Endothelial cell of umbilical vein (primary cell): Measurements from ENCODE around the gene CHRFAM7A. TPM values are rescaled to one million over a fixed set of nuclear protein-coding genes. Genes with fewer than 3 reads are reported as not detected.
"Not testable (repeated sequence)": the region's sequence is repeated elsewhere in the genome, so short reads cannot be mapped to it uniquely, and the experiment has no call there.

Experiments used
- BruUV-seq: library from RNA; stranded (reverse); fragments of 400-500 nt; replicated peaks from 2 replicates; lab custom pipeline; 2021; lab: Mats Ljungman, UMichigan
- CTCF ChIA-PET: fragments of 300-600, 350-600 bp; sonication (Branson Sonifier 250); formaldehyde crosslinking; loops from one replicate; lab custom pipeline; 2021; ENCODE audit warnings: antibody characterized with exemption, inconsistent platforms; lab: Charles Lee
- POLR2A ChIA-PET: fragments of 300-600, 350-600 bp; sonication (Branson Sonifier 250); formaldehyde crosslinking; loops from one replicate; lab custom pipeline; 2021; ENCODE audit warnings: antibody characterized with exemption, inconsistent platforms; lab: Charles Lee
- DNase-seq: peaks from one replicate; pipeline ENCODE4 v3.0.0-alpha.2; 2011; ENCODE audit warnings: low read depth, low spot score
- FAIRE-seq: peaks from 2 replicates; lab custom pipeline; 2011; peaks lifted over from hg19 to GRCh38; lab: Jason Lieb, UNC
- H2AFZ ChIP-seq: 2 replicates; pipeline ENCODE4 v1.6.0; 2012; ENCODE audit warnings: low read depth, low read length, control low read depth, inconsistent platforms
- H3K27ac ChIP-seq: 2 replicates; pipeline ENCODE4 v1.5.1; 2011; ENCODE audit warnings: low read depth, mild to moderate bottlenecking, control low read depth, low read length, moderate library complexity; ENCODE audit not compliant: insufficient read depth
- H3K27me3 ChIP-seq, 2 experiments: 2 replicates each; pipeline versions ENCODE4 v1.6.0 to v1.6.1; 2011; ENCODE audit warnings: low read length in 2 of 2, mixed read lengths in 1 of 2; ENCODE audit not compliant: control insufficient read depth in 2 of 2, insufficient read depth in 2 of 2
- H3K36me3 ChIP-seq, 2 experiments: 2 replicates in 1 of 2; 3 replicates in 1 of 2; pipeline ENCODE4 v1.5.1; 2011; ENCODE audit warnings: low read length in 2 of 2, mild to moderate bottlenecking in 1 of 2, moderate library complexity in 1 of 2; ENCODE audit not compliant: control insufficient read depth in 2 of 2, insufficient read depth in 2 of 2; ENCODE audit errors: extremely low read depth in 1 of 2
- H3K4me1 ChIP-seq: 3 replicates; pipeline ENCODE4 v1.5.1; 2011; ENCODE audit warnings: mild to moderate bottlenecking, low read length; ENCODE audit not compliant: control insufficient read depth, insufficient read depth; ENCODE audit errors: extremely low read depth
- H3K4me2 ChIP-seq: 2 replicates; pipeline ENCODE4 v1.6.1; 2011; ENCODE audit warnings: low read length, control low read depth, mixed read lengths; ENCODE audit not compliant: insufficient read depth
- H3K4me3 ChIP-seq, 3 experiments: fragments of 200-600 bp in 1 of 3; sonication (generic), shearing (Covaris generic) in 1 of 3; replicated peaks in 1 of 3; 2 replicates each; pipeline ENCODE4 v1.5.1; 2011 to 2016; ENCODE audit warnings: control low read depth in 3 of 3, low read length in 3 of 3, mild to moderate bottlenecking in 2 of 3, inconsistent platforms in 1 of 3, low read depth in 1 of 3, moderate library complexity in 1 of 3; ENCODE audit not compliant: insufficient read depth in 1 of 3
- H3K79me2 ChIP-seq: 2 replicates; pipeline ENCODE4 v1.6.0; 2012; ENCODE audit warnings: low read length, inconsistent platforms; ENCODE audit not compliant: control insufficient read depth, insufficient read depth
- H3K9ac ChIP-seq: replicated peaks from 2 replicates; pipeline ENCODE3; 2011; ENCODE audit warnings: low read length, control low read depth; ENCODE audit not compliant: insufficient read depth; ENCODE audit errors: extremely low read depth
- H3K9me1 ChIP-seq: replicated peaks from 3 replicates; pipeline ENCODE4 v1.6.0; 2011; ENCODE audit warnings: mild to moderate bottlenecking, low read length; ENCODE audit not compliant: control insufficient read depth, insufficient read depth; ENCODE audit errors: extremely low read depth
- H3K9me3 ChIP-seq: replicated peaks from 2 replicates; pipeline ENCODE4 v1.5.1; 2012; ENCODE audit warnings: low read length, inconsistent platforms; ENCODE audit not compliant: control insufficient read depth, insufficient read depth
- H4K20me1 ChIP-seq: replicated peaks from 2 replicates; pipeline ENCODE3; 2011; ENCODE audit warnings: mild to moderate bottlenecking, low read length; ENCODE audit not compliant: control insufficient read depth, insufficient read depth; ENCODE audit errors: extremely low read depth
- dilution Hi-C: fragments of 300-500 bp; cut with MboI; formaldehyde crosslinking; loops from one replicate; pipeline ENCODE4 v1.15.0; 2019; ENCODE audit warnings: low sequenced_read_pairs; ENCODE audit not compliant: extremely low pct_ligation_motif_present
- intact Hi-C: fragments of 100-400 bp; cut with micrococcal nuclease; formaldehyde crosslinking; loops from one replicate; pipeline ENCODE4 v1.10.0; 2022
- polyA plus RNA-seq, 4 experiments: library from polyadenylated mRNA; depleted of rRNA in 3 of 4; stranded (reverse) in 3 of 4; unstranded in 1 of 4; fragments of >200 nt; gene quantifications; 2 replicates each; pipeline versions ENCODE4 v1.2.1 to v1.2.3, GENCODE V29; 2011 to 2012; ENCODE audit warnings: missing spikeins in 1 of 4
- total RNA-seq: library from RNA; stranded (reverse); gene quantifications from 2 replicates; pipeline ENCODE4 v1.2.3, GENCODE V29; 2021

The CHRFAM7A gene
- total and polyA plus RNA-seq, 2 donors (not counting 3 experiments of a cell fraction or from before 2014, with no cell fraction given) = 1.2 to 9.1 TPM

DNA sequence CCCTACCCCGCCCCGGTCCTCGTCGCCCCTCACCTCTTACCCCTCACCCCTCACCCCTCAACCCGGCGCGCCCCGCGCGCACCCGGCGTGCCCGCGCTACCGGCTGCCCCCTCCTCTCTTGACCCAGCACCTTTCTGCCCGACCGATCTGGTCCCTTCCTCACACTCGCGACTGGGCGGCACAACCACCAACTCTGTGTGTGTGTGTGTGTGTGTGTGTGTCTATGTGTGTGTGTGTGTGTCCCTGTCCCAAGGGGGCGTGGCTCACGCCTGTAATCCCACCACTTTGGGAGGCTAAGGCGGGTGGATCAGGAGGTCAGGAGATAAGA is 288 bp upstream of the CHRFAM7A start:
- H4K20me1 ChIP-seq, H3K4me3 ChIP-seq, DNase-seq, intact Hi-C loops, H3K9ac ChIP-seq, CTCF ChIA-PET, FAIRE-seq, BruUV-seq, H2AFZ ChIP-seq, H3K36me3 ChIP-seq, H3K9me1 ChIP-seq, H3K4me1 ChIP-seq, H3K79me2 ChIP-seq, H3K27ac ChIP-seq, POLR2A ChIA-PET, dilution Hi-C loops, H3K27me3 ChIP-seq, H3K4me2 ChIP-seq, H3K9me3 ChIP-seq: not testable (repeated sequence)

DNA sequence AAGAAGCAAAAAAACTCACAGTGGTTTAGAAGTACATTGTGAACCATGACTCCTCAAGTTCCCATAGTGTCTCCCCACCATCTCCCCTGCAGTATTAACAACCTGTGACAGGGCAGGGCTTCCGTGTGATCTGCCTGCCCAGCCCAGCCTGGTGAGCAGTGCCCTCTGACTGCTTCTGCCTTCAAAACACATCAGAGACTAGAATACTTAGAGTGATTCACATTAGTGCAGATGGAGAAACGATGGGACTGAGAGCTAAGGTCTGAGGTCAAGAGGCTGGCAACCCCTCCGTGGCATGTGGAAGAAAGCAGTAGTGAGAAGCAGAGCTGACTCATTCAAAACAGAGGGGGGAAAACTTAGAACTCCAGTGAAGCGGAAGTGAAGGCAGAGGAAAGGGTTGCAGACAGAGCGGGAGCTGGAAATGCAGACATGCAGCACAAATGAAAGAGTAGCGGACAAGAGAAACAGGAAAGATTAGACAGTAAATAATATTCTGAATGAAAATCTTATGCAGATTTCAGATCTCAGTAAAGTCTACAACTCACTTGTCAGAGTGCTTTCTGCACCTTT is 6.9 kb downstream of the CHRFAM7A start:
- intact Hi-C loops, H2AFZ ChIP-seq, dilution Hi-C loops, FAIRE-seq, H3K9me1 ChIP-seq, H4K20me1 ChIP-seq, CTCF ChIA-PET, H3K9ac ChIP-seq, H3K9me3 ChIP-seq, DNase-seq, H3K79me2 ChIP-seq, H3K4me3 ChIP-seq, H3K4me1 ChIP-seq, H3K4me2 ChIP-seq, POLR2A ChIA-PET, H3K36me3 ChIP-seq, BruUV-seq, H3K27me3 ChIP-seq, H3K27ac ChIP-seq: not testable (repeated sequence)

DNA sequence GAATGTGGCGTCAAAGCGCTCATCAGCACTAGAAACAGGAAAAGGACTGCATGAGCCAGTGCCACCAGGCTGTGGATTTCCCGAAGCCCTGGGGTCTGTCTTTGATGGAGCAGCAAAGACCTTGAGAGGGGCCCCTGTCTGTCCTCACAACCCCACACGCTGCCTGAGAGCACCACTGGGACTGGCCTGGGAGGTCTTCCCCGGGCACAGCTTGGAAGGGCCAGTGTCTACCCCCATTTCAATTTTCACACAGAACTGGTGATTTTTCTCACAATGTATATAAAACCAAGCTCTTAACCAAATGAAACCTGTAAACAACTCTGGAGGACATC is 16.3 kb downstream of the CHRFAM7A start:
- H3K27me3 ChIP-seq, H3K9ac ChIP-seq, dilution Hi-C loops, H3K36me3 ChIP-seq, H3K27ac ChIP-seq, H2AFZ ChIP-seq, CTCF ChIA-PET, H3K4me2 ChIP-seq, H3K9me3 ChIP-seq, POLR2A ChIA-PET, intact Hi-C loops, FAIRE-seq, DNase-seq, H3K79me2 ChIP-seq, H3K4me1 ChIP-seq, H3K4me3 ChIP-seq, H3K9me1 ChIP-seq, H4K20me1 ChIP-seq, BruUV-seq: not testable (repeated sequence)

DNA sequence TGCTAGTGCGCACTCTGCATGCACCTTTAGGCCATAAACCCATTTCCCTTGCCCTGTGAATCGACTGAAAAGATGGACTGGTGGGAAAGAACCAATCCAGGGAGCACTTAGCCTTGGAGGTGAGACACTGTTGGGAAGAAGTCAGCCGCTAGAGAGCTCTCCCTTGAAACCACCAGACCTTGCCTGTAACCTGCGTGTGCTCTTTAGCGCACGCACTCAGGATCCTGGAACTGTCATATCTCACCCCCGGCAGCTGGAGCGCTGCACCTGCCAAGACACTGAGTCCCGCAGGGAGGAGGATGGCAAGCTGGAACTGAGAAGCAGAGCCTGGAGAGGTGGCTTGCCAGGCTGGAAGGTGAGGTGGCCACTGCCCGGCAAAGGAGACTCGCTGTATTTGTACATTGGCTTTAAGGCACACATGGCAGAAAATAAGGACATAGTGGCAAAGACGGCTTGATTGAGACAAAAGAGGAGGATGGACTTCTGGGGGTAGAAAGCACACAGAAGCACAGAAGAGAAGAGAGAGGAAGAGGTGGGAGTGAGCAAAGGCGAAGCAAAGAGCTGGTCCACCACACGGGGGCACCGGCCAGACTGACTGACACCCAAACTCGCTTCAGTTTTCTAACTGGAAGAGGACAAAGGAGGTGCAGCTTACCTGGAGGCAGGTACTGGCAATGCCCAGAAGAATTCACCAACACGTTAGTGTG is 16.8 kb downstream of the CHRFAM7A start:
- dilution Hi-C loops, DNase-seq, intact Hi-C loops, H3K9ac ChIP-seq, POLR2A ChIA-PET, H2AFZ ChIP-seq, BruUV-seq, H4K20me1 ChIP-seq, FAIRE-seq, H3K27me3 ChIP-seq, H3K79me2 ChIP-seq, H3K9me1 ChIP-seq, H3K27ac ChIP-seq, H3K9me3 ChIP-seq, H3K36me3 ChIP-seq, H3K4me3 ChIP-seq, H3K4me1 ChIP-seq, H3K4me2 ChIP-seq, CTCF ChIA-PET: not testable (repeated sequence)
